Stimulated activated memory B cell treated with anti-CD40 and anti-IgM and Interleukin-4, amounts not matched to agents 10 μg/mL and 1 μg/mL and 100 μg/mL, for 72 hours (primary cell): Measurements from ENCODE around the gene NDUFA8.

Experiments
- ATAC-seq: fragments of 150-1000 bp; cut with Tn5 transposase; 2 replicates; pipeline ENCODE4 v1.10.0; 2021
- H3K27ac Mint-ChIP-seq: one replicate; pipeline ENCODE4 v1.8.0; 2022; ENCODE audit warnings: mild to moderate bottlenecking, mixed read lengths
- H3K27me3 Mint-ChIP-seq: one replicate; pipeline ENCODE4 v1.8.0; 2022; ENCODE audit warnings: mixed read lengths
- H3K36me3 Mint-ChIP-seq: one replicate; pipeline ENCODE4 v1.8.0; 2022; ENCODE audit warnings: mixed read lengths
- H3K4me1 Mint-ChIP-seq: one replicate; pipeline ENCODE4 v1.8.0; 2022; ENCODE audit warnings: mixed read lengths
- H3K4me3 Mint-ChIP-seq: one replicate; pipeline ENCODE4 v1.8.0; 2022; ENCODE audit warnings: mild to moderate bottlenecking, moderate library complexity, mixed read lengths
- H3K9me3 Mint-ChIP-seq: one replicate; pipeline ENCODE4 v1.8.0; 2022; ENCODE audit warnings: mixed read lengths

Gene NDUFA8

GRCh38 chr9:122133984-122134535, 25.5 kb downstream of the NDUFA8 start:
- no peak for ATAC-seq

DNA sequence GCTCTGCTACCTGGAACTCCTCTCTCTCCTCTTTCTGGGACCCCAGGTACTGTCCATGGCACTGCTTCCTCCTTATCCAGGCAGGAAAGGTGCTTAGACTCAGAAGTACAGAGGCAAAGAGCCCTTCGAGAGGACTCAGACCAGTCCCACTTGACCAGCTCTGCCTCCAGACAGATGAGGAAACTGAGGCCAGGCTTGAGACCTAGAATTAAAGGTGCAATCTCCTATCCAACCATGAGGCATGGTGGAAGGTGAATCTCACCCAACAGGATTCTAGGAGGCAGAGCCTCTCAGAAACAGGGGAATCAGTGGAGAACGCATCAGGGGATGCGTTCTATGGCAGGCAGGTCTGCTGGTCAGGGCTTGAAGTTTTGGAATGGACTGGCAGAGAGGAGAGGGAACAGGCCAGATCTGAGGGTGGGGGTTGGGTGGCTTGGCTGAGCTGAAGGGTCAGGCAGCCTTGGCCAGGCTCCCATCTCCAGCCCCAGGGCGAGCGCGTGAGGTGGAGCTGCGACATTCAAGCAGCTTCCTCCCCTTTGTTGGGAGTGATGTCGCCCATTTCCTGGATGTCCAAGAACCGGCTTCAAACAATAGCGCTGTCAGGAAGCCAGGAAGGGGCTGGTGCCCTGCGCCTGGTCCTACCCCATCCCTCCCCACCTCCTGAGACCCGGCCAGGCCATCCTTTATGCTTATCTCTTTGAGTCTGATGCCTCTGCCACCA, 26.2 kb downstream of the NDUFA8 start:
- H3K36me3 Mint-ChIP-seq = no peaks in the 10 kb centered on the region
- H3K4me1 Mint-ChIP-seq = no peaks in the 10 kb centered on the region
- ATAC-seq = no peak
- H3K27me3 Mint-ChIP-seq = peaks cover 26% of the 10 kb centered on the region
- H3K4me3 Mint-ChIP-seq = no peak overlapping the region
- no peaks in the 10 kb centered on the region for H3K9me3 Mint-ChIP-seq
- no peak overlapping the region for H3K27ac Mint-ChIP-seq

More at GRCh38 chr9:122133984-122134535, 25.5 kb downstream of the NDUFA8 start:
- Mint-ChIP-seq H3K27ac (no peak overlapping the region), H3K36me3 (no peaks in the 10 kb centered on the region), H3K27me3 (peaks cover 26% of the 10 kb centered on the region), H3K9me3 (no peaks in the 10 kb centered on the region), H3K4me1 (no peaks in the 10 kb centered on the region), H3K4me3 (no peak overlapping the region)

DNA sequence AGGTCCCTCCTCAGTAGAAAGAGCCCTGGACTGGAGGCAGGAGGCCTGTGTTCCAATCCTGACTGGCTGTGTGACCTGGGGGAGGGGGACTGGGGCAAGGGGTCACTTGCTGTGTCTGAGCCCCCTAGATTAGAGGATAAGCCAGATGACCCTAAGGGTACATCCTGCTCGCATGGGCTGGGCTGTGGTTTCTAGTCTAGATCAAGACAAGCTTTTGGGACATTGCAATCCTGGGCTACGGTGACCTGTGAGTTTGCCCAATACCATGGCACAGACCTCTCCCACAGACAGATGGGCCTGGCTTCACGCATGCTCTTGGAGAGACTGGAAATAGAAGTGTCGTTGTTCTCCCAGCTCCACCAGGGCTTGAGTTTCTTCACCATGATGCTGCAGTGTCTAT, 27.0 kb downstream of the NDUFA8 start:
- Mint-ChIP-seq H3K27ac (no peak overlapping the region), H3K4me1 (no peaks in the 10 kb centered on the region), H3K36me3 (no peaks in the 10 kb centered on the region), H3K4me3 (no peak overlapping the region), H3K27me3 (peaks cover 32% of the 10 kb centered on the region), H3K9me3 (no peaks in the 10 kb centered on the region)
- ATAC-seq = no peak

DNA sequence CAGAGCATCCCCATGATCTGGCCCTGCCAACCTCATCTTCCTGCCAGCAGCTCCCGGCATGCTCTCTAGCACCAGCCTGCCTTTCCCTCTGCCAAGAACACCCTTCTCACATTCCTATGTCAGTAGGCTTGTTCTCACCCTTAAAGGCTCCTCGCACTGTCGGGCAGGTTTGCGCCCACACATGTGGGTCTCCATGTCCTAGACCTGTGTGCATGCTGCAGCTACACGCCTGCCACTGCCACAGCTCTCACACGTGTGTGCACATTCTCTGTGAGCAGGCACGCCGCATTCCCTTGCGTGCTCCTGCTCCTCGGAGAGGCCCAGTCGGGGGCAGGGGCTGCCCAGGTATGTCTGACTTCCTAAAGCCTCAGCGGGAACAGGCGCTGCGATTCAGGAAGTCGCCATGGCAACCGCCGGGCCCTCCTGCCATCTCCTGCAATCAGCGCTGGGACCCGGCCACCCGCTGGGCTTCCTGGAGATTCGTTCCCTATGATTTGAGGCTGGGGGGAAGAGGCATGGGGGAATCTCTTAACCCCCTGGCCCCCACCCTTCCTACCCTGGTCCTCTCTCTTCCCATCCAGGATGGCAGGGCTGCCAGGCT, 28.1 kb downstream of the NDUFA8 start:
- no peaks in the 10 kb centered on the region for H3K36me3 Mint-ChIP-seq

DNA sequence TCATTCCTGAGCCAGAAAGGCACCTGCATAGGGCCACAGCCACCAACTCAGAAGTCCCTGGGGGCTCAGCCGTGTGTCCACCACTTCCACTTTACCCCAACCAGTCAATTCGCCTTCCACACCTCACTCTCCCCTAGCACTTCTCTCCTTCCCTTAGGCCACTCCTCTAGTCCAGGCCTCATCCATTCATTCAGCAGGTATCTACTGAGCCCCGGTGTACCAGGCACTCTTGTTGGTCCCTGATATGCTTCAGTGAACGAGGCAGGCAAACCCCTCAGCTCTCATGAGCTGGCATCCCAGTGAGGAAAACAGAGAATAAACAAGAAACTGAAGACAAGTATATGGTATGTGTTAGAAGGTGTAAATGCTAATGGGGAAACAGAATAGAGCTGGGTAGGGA, 28.7 kb downstream of the NDUFA8 start:
- H3K27ac Mint-ChIP-seq = no peak overlapping the region
- H3K36me3 Mint-ChIP-seq = no peaks in the 10 kb centered on the region
- no peak for ATAC-seq
- peaks cover 9% of the 10 kb centered on the region for H3K4me1 Mint-ChIP-seq
- H3K4me3 Mint-ChIP-seq = no peak overlapping the region
- peaks cover 48% of the 10 kb centered on the region for H3K27me3 Mint-ChIP-seq
- no peaks in the 10 kb centered on the region for H3K9me3 Mint-ChIP-seq

More for the DNA sequence above, 28.1 kb downstream of the NDUFA8 start:
- ATAC-seq = no peak
- Mint-ChIP-seq H3K4me3 (no peak overlapping the region), H3K4me1 (peaks cover 2% of the 10 kb centered on the region), H3K27me3 (peaks cover 41% of the 10 kb centered on the region), H3K9me3 (no peaks in the 10 kb centered on the region), H3K27ac (no peak overlapping the region)

GRCh38 chr9:122129969-122130368, 29.6 kb downstream of the NDUFA8 start:
- Mint-ChIP-seq H3K27ac (no peak overlapping the region), H3K27me3 (peaks cover 56% of the 10 kb centered on the region), H3K9me3 (no peaks in the 10 kb centered on the region), H3K36me3 (no peaks in the 10 kb centered on the region), H3K4me3 (no peak overlapping the region), H3K4me1 (peaks cover 18% of the 10 kb centered on the region)
- ATAC-seq = no peak

DNA sequence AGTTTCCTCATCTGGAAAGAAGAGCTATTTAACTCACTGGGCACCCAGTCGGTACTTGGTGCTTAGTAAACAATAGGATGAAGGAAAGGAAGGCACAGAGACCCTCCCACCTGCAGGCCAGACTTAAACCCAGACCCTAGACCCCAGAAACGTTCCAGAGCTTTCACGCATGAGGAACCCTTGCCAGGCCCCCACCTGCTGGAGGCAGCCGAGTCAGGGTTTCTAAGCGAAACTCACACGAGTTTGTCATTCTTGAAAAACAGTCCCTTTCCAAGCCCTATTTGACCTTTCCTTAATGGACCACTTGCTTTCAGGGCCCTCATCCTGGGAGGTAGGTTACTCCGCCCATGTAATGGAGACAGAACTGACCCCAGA, 30.6 kb downstream of the NDUFA8 start:
- Mint-ChIP-seq H3K27ac (no peak overlapping the region), H3K9me3 (no peaks in the 10 kb centered on the region), H3K36me3 (no peaks in the 10 kb centered on the region), H3K4me1 (peaks cover 23% of the 10 kb centered on the region), H3K4me3 (no peak overlapping the region), H3K27me3 (peaks cover 67% of the 10 kb centered on the region)
- ATAC-seq = no peak

DNA sequence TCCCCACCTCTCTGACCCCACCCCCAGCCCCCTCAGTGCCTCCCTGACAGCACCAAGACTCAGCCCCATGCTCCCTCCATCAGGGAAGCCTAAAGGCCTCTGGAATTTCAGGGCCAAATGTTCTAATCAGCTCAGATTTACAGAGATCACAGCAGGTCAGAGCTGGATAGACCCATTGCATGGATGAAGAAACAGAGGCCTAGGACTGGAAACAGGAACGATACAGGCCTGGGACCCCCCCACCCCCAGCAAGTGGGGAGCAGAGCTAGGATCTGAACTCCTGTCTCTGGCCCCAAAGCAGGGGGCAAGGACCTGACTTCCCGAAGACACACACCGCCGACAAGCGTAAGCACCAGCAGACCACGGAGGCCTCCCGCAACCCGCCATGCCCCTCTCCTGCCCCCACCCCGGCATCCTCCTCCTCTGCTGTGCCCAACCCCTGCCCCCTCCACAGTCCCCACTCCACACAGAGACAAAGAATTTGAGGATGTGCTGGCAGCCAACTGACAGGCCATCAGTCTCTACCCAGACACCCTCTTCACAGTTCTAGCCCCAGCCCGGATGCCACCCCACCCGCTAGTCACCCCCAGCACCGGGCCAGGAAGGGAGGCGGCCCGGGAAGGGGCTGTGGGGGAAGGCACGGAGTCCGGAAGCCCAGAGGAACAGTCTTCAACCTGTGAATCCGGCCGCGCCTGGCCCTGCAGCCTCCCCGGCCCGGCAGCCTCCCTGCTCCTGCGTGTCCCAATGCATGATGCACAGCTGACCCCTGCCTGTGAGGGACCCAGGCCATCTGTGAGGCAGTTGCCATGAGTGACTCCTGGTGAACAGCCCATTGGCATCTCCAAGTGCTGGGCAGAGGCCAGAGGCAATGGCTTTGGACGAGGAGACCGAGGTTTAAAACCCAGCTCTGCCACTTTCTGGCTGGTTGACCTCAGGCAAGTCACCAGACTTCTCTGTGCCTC, 31.3 kb downstream of the NDUFA8 start:
- Mint-ChIP-seq H3K36me3 (no peaks in the 10 kb centered on the region), H3K4me1 (peaks cover 26% of the 10 kb centered on the region), H3K4me3 (no peak overlapping the region), H3K9me3 (no peaks in the 10 kb centered on the region), H3K27ac (no peak overlapping the region), H3K27me3 (peaks cover 70% of the 10 kb centered on the region)
- ATAC-seq = no peak

GRCh38 chr9:122127396-122127798, 32.2 kb downstream of the NDUFA8 start:
- ATAC-seq = no peak
- Mint-ChIP-seq H3K27ac (no peak overlapping the region), H3K36me3 (no peaks in the 10 kb centered on the region), H3K4me1 (peaks cover 29% of the 10 kb centered on the region), H3K4me3 (no peak overlapping the region), H3K27me3 (peaks cover 70% of the 10 kb centered on the region), H3K9me3 (no peaks in the 10 kb centered on the region)

- Mint-ChIP-seq H3K36me3 (no peaks in the 10 kb centered on the region), H3K9me3 (no peaks in the 10 kb centered on the region), H3K27ac (no peak overlapping the region), H3K27me3 (peaks cover 66% of the 10 kb centered on the region), H3K4me3 (peak overlapping the region; percentile 22), H3K4me1 (peaks cover 29% of the 10 kb centered on the region)
- no peak for ATAC-seq
Measured at GRCh38 chr9:122126331-122127261, 33.0 kb downstream of the NDUFA8 start.

DNA sequence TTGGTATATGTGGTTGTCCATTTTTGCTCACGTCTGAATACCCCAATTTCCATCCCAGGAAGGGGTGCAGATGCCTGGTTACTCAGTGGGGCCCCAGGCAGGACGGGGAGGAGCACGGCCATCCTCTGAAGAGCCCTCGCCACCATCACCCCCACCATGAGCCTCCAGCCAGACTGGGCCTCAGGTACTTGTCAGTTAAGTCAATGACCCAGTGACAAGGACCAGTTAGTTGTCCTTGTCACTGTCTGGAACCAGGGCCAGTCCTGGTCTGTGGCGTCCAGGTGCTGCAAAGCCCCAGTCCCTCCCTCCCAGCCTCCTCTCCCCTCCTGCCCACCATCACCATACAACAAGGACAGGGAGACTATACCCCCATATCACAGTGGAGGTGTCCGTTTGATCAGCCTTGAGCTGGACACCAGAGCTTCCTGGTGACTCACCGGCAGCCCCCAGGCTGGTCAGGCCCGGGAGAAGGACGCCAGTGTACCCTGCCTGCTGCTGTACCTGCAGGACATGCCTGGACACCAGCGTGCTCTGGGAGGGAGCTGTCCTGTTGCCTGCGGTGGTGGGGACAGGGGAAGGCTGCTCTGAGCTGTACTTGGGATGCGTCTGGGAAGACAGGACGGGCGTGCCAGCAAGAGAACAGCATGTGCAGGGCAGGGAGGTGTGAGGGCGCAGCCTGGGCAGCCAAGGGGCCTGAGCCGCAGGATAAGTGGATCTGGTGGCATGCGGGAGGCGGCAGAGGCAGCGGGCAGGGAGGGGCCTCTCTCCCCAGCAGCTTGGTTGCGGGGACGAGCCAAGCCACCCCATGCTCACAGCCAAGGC, 33.9 kb downstream of the NDUFA8 start:
- no peak for ATAC-seq
- Mint-ChIP-seq H3K9me3 (no peaks in the 10 kb centered on the region), H3K27me3 (peaks cover 57% of the 10 kb centered on the region), H3K4me1 (peaks cover 29% of the 10 kb centered on the region), H3K4me3 (peak overlapping the region; percentile 22), H3K36me3 (no peaks in the 10 kb centered on the region), H3K27ac (no peak overlapping the region)

DNA sequence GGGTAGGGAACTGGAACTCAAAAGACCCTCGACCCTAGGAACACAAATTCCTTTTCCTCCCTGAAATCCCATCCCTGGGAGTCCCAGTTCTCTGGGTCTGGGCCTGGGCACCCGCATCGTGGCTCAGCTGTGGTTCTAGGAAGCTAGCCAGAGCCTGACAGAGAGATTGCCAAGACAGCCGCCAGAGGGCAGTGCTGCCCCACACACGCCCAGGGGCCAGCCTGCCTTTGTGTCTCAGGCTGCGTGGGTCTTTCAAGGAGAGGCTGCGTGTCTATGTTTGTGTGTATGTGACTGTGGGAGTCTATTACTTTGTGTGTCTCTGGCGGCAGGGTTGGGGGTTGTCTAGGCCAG, 34.4 kb downstream of the NDUFA8 start:
- Mint-ChIP-seq H3K36me3 (no peaks in the 10 kb centered on the region), H3K4me1 (peaks cover 29% of the 10 kb centered on the region), H3K4me3 (no peak overlapping the region), H3K27me3 (peaks cover 52% of the 10 kb centered on the region), H3K9me3 (no peaks in the 10 kb centered on the region), H3K27ac (no peak overlapping the region)
- ATAC-seq = peak; percentile 76

- Mint-ChIP-seq H3K4me3 (no peak overlapping the region), H3K36me3 (no peaks in the 10 kb centered on the region)
Measured at GRCh38 chr9:122124528-122124927, 35.1 kb downstream of the NDUFA8 start.

GRCh38 chr9:122124048-122124447, 35.5 kb downstream of the NDUFA8 start:
- Mint-ChIP-seq H3K27me3 (peaks cover 52% of the 10 kb centered on the region), H3K9me3 (no peaks in the 10 kb centered on the region), H3K36me3 (no peaks in the 10 kb centered on the region), H3K27ac (no peak overlapping the region), H3K4me3 (no peak overlapping the region), H3K4me1 (peaks cover 29% of the 10 kb centered on the region)
- ATAC-seq = no peak

More at GRCh38 chr9:122124528-122124927, 35.1 kb downstream of the NDUFA8 start:
- Mint-ChIP-seq H3K27me3 (peaks cover 52% of the 10 kb centered on the region), H3K27ac (no peak overlapping the region), H3K9me3 (no peaks in the 10 kb centered on the region), H3K4me1 (peaks cover 29% of the 10 kb centered on the region)
- no peak for ATAC-seq
